SKM-1 treated with dmso at 0.1 percent for 144 hours (cell line): ENCODE results near the gene ESYT2.

Experiments used
- DNase-seq: peaks from one replicate; lab custom pipeline; 2025; ENCODE audit not compliant: unreplicated experiment; lab: John Stamatoyannopoulos, UW

ESYT2 gene

DNA sequence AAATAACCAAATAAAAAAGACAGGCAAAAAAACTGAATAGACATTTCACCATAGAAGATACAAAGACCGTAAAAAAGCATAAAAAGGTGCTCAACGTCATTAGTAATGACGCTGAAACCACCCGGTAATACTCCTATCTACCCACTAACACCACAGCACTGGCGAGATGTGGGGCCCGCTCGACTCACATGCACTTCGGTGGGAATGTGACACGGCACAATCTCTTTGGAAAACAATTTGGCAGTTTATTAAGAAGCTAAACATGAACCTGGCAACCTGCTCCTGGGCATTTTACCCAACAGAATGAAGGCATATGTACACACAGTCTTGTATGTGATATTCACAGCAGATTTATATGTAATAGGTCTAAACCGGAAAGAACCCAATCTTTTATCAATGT, 81.9 kb downstream of the ESYT2 start:
- no peak for DNase-seq

- no peak for DNase-seq
Observed at GRCh38 chr7:158746957-158747356, 82.4 kb downstream of the ESYT2 start.

GRCh38 chr7:158745057-158745715, 84.1 kb downstream of the ESYT2 start:
- DNase-seq: no peak

DNA sequence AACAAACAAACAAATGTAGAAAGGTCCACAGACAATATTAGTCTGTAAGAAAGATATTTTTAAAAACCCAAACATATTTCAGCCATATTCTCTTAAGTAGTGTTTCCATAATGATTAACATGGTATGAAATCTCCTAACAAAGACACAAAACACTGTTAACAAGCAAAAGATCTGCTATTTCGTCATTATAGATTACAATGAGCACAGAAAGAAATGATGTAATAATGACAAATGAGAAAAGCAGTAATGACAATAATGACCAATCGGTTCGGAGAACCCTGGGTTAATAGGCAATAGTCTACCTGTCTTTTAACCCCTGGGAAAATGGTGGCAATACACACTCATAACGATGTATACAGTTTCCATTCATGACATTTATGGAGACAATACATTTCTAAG, 85.2 kb downstream of the ESYT2 start:
- no peak for DNase-seq

DNA sequence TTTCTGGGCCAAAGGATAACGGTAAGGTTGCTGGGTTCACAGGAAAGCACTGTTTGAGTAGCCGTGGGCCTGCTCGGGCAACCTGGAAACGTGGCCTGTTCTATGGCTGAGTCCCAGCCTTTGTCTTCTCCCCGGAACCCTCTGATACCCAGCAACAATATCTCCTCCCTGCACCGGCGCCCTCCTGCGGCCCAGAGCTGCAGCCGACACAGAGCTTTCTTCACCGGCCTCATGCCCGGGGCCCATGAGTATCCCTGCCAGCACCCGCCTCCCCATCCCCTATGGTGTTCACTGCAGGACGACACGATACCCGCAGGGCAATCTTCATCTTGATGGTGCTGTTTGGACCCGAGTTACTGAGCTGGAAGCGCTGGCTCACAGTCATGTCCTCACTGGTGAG, 86.1 kb downstream of the ESYT2 start:
- DNase-seq: no peak

DNA sequence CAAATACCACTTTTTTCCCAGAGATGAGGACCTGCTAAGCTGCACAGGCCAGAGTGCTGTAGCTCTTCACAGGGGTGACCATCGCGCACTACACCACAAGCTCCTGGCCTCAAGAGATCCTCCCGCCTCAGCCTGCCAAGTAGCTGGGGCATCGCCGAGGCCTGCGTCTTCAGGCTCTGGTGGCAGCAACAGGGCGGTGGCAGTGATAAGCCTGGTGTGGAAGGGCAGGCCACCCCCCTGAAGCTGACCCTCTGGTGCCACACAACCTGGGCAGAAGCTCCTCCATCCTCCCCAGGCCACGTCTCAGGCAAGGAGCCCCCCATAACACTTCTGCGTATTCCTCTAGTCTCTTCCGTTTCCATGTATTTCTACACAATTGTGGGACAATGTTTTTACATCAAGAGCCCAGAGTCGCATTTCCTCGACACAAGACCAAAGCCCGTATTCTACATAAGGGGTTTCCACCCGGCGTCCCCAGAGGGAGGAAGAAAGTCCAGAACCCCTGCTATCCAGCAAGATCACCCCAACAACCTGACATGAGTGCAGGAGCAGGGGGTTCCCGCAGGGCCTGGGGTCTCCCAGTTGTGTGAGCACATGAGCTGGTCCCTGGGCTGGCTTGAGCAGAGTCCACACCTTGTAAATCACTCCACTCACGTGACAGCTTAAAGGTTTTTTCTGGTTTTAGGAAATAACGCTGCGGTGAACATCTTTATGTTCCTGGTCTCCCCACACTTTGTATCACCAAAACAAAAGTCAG, 87.1 kb downstream of the ESYT2 start:
- no peak for DNase-seq

GRCh38 chr7:158741294-158741666, 88.0 kb downstream of the ESYT2 start:
- DNase-seq: no peak

- no peak for DNase-seq
Observed at GRCh38 chr7:158740657-158741293, 88.5 kb downstream of the ESYT2 start.

DNA sequence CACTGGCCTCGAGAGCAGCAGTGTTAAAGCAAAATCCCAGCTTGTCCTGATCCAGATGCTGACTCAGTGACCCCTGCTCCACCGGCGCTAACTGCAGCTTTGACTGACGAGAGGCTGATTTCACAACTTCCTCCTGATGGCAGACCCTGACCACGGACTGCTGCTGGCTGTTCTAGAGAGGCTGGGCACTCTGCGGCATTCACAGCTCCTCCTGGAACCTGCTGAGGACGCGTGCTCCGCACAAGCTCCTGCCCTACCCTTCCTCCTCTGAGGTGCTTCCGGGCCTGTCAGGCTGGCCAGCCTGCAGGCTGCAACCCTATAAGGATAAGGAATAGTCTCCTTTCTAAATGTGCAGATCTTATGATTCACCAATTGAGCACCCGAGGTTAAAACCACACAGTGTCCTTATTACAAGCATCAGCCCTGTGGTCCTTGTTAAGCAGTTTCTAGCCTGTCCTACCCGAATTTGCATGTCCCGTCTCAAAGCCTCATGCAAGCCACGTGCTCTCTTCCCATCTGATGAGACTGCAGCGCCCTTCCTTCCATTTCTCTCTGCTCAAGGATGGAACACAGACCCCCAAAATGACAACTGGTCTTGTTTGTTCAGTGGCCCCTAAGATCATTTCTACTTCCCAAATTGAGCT, 89.2 kb downstream of the ESYT2 start:
- peak; percentile 62 for DNase-seq

DNA sequence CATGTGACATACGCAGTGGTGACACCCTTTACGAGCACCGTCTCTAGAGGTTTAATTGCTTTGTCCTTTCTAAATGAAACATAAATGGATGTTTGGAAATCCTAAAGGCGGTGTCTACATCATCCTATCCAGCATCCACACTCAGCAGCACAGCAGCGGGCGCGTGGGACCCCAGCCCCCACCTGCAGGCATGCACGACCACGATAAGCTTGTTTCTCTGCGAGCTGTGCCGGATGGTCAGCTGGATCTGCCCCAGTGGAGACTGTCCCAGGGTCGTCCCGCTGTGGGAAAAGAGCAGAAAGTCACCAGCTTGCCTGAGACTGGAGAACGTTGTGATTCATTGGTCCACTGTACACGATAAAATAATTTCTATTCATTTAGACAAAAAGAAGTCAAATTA, 90.5 kb downstream of the ESYT2 start:
- DNase-seq: no peak

DNA sequence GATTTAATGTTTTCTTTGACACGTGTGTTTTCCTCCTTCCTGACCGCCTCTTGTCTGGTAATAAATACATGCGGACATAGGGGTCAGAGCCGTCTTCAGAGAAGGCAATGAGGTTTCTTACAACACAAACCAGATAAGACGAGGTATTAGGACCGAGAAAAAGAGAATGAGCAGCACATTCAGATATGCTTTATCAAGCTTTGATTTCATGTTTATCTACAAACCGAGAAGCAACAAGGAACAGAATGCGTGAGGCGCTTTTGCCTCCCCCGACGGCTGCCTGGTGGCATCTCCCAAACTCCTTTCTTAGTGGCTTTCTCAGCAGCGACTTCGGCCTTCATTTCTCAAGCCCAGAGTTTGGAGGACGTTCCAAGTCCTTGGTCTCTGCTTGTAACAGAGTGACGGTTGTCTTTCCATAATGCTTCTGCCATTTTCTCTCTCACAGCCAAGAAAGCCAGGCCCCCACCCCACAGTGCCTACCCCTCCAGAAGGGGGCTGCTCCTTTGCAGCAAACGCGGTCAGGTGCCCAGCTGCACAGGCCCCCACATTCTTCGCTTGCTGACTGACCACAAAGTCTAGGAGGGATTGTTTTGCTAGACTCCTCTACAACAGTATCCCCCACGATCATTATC, 92.1 kb downstream of the ESYT2 start:
- DNase-seq: no peak

- DNase-seq: no peak
Observed at GRCh38 chr7:158735935-158736334, 93.4 kb downstream of the ESYT2 start.

GRCh38 chr7:158734861-158735260, 94.4 kb downstream of the ESYT2 start:
- DNase-seq: no peak

DNA sequence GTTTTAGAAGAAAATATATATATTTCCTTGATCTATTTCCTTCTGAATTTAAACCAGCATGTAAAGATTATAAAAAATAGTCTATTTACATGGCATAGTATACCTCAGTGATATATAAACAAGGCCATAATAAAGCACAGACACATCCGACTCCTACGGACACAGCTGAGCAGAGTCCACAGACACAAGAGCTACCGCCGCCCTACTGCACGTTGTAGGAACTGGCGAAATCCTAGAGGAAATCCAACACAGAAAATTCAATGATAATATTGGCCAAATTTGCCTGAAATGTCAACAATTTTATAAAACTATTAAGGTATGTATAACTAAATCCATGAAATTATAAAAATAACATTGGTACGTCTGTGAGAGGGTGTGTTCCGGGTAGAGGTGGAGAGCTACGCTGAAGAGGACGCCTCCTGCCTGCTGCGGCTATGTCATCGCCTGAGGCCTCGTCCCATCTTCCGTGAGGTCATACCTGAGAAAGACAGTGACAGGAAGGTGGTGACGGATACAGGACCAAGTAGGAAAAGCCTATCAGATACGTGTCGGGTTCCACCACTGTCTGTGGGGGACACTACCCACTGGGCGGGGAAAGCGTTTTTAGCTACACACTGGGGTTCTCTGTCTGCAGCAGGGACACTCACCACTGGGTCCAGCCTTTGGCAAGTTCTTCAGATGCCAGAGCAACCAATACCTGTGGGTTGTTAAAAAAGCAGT, 95.4 kb downstream of the ESYT2 start:
- DNase-seq: no peak

DNA sequence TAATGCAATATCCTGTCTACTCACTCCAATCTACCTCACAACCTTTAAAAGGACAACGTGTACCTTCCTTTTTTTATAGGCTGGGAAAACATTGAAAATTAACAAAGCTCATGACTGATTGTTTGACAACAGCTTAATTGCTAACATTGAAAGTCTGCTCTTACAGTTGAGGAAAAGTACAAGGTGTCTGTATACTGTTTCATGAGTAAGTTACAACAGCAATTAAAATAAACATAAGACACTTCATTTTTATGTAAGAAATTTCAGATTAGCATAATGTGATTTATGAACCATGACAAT, 96.1 kb downstream of the ESYT2 start:
- DNase-seq: no peak

GRCh38 chr7:158732494-158733219, 96.7 kb downstream of the ESYT2 start:
- no peak for DNase-seq

DNA sequence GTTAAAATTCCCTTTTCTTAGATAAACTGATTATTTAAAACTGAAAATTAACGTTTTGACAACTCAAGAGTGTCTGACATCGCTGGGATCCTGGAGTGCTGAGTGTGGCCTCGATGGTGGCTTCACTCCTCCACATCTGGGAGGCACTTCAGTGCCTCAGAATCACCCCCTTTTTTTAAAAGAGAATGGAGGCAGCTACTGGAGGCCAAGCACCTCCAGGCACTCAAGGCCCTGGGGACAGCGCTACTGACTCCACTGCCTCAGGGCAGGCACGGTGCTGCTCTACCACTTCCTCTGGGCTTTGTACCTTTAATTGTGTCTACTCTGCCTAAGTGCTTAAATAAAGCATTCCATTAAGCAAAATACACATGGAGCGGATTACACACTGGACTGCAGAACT, 97.5 kb downstream of the ESYT2 start:
- no peak for DNase-seq

DNA sequence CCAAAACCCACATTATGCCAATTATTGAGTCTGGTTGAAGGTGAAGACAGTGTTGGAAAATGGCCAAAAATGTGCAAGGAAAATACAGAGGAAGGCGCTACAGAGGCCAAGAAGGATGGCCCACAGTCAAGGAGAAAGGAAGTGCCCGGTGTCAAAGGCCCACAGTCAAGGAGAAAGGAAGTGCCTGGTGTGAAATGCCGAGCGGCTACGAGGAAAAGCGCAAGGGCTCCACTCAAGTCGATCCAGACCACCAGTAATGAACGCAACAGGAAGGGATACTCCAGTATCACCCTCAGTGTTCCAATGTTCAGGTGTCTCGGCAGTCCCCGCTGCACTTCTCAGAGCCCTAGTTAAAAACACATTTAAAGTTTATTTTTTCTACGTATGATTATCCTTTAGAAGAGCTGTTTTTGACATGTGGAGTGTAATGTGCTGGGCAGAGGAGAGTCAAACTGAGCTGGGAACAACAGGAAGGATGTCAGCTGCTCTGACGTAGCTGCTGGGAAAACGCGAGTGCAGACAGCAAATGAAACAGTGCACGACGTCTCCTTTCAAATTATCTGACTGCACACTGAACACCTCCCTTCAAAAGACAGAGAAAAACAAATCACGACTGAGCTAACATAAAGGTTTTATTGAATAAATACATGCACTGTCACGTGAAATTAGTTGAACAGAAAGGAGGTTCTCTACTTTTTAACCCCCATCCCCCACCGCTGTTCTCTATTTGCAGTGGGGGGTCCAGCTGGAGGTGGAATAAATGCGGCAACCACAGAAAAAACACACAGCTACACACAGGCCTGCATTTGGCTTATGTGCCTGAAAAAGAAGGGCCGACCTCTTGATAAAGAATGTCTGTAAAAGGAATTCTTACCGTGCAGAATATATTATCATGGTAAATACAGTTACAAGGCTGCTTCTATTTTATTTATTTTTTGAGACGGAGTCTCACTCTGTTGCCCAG, 98.6 kb downstream of the ESYT2 start:
- no peak for DNase-seq
